ENCODE results near the gene SH2B3. TPM values are rescaled to one million over a fixed set of nuclear protein-coding genes. Genes with fewer than 3 reads are reported as not detected.
A peak's percentile ranks its signal among the peaks of the same experiment; 100 is the strongest.

SH2B3 gene
- total RNA-seq, 4 donors from 2014 or later, result 24.9 to 49.4 (median 41.8) TPM

DNA sequence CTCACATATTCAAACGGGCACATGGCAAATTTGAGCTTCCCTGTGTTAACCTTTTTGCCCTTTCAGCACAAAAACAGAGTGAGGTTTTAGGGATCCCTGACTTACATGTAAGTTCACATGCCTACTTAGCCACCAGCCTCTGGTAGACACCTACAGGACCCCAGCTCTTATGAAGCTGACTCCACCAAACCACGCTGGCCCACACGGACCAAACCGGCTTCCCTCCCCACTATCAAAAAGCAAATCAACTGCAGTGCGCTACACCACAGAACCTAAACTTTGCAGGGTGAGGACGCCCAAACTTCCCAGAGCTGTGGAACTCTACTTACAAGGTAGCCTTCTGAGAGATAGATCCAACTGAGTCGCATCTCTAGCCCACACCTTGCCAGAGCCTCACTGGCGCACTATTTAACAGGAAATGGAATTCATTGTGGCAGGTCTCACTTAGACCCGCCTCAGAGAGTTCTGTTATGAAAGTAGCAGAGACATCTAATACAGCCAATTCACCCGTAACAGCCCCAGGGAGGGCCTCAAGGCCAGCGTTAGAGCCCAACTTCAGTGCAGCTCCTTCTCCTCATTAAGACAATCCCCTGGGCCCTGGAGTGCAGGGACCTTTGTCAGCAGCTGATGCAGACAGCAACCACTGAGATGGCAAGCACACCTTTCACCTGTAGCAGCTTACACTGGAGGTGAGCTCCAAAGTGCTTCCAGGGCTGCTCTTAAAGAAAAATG, 49.2 kb downstream of the SH2B3 start:
- Histone ChIP-seq H3K4me1 (peaks cover 17 to 40% (median 35%) of the 10 kb centered on the region in 4 donors), H3K36me3 (peaks cover 42 to 88% (median 82%) of the 10 kb centered on the region in 4 donors), H3K9me3 (no peaks in the 10 kb centered on the region), H3K4me3 (no peak overlapping the region), H3K27ac (replicated peaks in 1 of 4) (no peak overlapping the region), H3K27me3 (no peaks in the 10 kb centered on the region)
- no peak for TF ChIP-seq POLR2A (IDR thresholded peaks at IDR 0.05; ENCODE audit: low read depth)
- TF ChIP-seq, protein P1, sequence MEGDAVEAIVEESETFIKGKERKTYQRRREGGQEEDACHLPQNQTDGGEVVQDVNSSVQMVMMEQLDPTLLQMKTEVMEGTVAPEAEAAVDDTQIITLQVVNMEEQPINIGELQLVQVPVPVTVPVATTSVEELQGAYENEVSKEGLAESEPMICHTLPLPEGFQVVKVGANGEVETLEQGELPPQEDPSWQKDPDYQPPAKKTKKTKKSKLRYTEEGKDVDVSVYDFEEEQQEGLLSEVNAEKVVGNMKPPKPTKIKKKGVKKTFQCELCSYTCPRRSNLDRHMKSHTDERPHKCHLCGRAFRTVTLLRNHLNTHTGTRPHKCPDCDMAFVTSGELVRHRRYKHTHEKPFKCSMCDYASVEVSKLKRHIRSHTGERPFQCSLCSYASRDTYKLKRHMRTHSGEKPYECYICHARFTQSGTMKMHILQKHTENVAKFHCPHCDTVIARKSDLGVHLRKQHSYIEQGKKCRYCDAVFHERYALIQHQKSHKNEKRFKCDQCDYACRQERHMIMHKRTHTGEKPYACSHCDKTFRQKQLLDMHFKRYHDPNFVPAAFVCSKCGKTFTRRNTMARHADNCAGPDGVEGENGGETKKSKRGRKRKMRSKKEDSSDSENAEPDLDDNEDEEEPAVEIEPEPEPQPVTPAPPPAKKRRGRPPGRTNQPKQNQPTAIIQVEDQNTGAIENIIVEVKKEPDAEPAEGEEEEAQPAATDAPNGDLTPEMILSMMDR (IDR thresholded peaks at IDR 0.05), result no peak
- TF ChIP-seq EP300 (IDR thresholded peaks at IDR 0.05), result no peak
- no peak for TF ChIP-seq POLR2AphosphoS5 (IDR thresholded peaks at IDR 0.05)
- peak; percentile 84 for DNase-seq (ENCODE audit: extremely low spot score)
- intact Hi-C loops (cut with DNase I), result no loop called here
- 80% methylated on average over 4 of the region's 11 CpGs for WGBS

- 90% methylated on average over 15 of the region's 15 CpGs for WGBS
- DNase-seq (ENCODE audit: extremely low spot score), result peak; percentile 77
- H3K27ac ChIP-seq (replicated peaks in 1 of 4), result no peak overlapping the region
- no peaks in the 10 kb centered on the region for H3K27me3 ChIP-seq
- H3K4me3 ChIP-seq, result no peak overlapping the region
- TF ChIP-seq POLR2AphosphoS5 (IDR thresholded peaks at IDR 0.05) (no peak), POLR2A (IDR thresholded peaks at IDR 0.05; ENCODE audit: low read depth) (no peak), EP300 (IDR thresholded peaks at IDR 0.05) (no peak)
- TF ChIP-seq, protein P1 (IDR thresholded peaks at IDR 0.05), result no peak
- peaks cover 42 to 84% (median 79%) of the 10 kb centered on the region in 4 donors for H3K36me3 ChIP-seq
- no peaks in the 10 kb centered on the region for H3K9me3 ChIP-seq
- peaks cover 16 to 34% (median 29%) of the 10 kb centered on the region in 4 donors for H3K4me1 ChIP-seq
- intact Hi-C loops (cut with DNase I), result no loop called here
Observed at GRCh38 chr12:111455448-111456320, 50.0 kb downstream of the SH2B3 start.

DNA sequence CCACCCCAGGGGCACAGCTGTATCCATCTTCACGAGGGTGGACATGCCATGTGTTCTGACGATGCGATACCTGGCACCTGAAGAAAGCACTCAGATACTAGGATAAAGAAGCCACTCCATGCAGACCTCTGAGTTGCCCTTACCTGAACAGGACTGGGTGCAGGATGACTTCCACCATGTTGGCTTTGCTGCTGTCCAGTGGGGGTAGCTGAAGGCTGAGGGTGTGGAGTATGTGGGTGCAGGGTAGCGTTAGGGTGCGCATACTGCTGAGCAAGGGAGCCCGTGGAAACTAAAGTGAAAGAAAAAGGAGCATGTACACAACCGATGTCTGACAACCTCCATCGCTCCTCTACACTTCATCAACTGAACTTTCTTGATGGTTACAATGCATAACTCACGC, 51.3 kb downstream of the SH2B3 start:
- no peaks in the 10 kb centered on the region for H3K9me3 ChIP-seq
- DNase-seq (ENCODE audit: extremely low spot score), result peak; percentile 47
- H3K27me3 ChIP-seq, result no peaks in the 10 kb centered on the region
- H3K4me3 ChIP-seq, result no peak overlapping the region
- peaks cover 42 to 79% (median 72%) of the 10 kb centered on the region in 4 donors for H3K36me3 ChIP-seq
- intact Hi-C loops (cut with DNase I), result no loop called here
- WGBS, result 89% methylated on average over 9 of the region's 9 CpGs
- TF ChIP-seq POLR2A (IDR thresholded peaks at IDR 0.05; ENCODE audit: low read depth) (no peak), POLR2AphosphoS5 (IDR thresholded peaks at IDR 0.05) (no peak), EP300 (IDR thresholded peaks at IDR 0.05) (no peak)
- TF ChIP-seq, protein P1 (IDR thresholded peaks at IDR 0.05), result no peak
- H3K4me1 ChIP-seq, result peaks cover 21 to 29% (median 21%) of the 10 kb centered on the region in 4 donors
- no peak overlapping the region for H3K27ac ChIP-seq (replicated peaks in 1 of 4)

DNA sequence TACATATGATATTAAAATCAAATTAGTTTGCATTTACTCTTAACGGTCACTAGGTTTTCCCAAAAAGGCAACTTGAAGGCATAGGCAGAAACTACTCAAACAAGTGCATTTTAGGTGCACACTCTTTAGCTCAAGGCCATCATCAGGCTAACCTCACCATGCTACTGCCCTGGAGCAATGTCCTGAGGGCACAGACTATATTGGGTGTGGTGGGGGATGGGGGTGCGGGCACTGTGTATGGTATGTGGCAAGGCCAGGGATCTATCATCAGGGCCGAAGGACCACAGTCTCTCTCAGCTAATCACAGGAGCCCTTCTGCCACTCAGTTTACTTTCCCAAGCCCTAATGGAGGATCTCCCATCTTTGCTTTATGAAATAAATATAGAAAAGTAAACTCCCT, 51.9 kb downstream of the SH2B3 start:
- Histone ChIP-seq H3K4me1 (peaks cover 21 to 34% (median 26%) of the 10 kb centered on the region in 4 donors), H3K9me3 (no peaks in the 10 kb centered on the region), H3K27me3 (no peaks in the 10 kb centered on the region), H3K27ac (replicated peaks in 1 of 4) (no peak overlapping the region), H3K36me3 (peaks cover 37 to 77% (median 69%) of the 10 kb centered on the region in 4 donors), H3K4me3 (no peak overlapping the region)
- intact Hi-C loops (cut with DNase I), result no loop called here
- TF ChIP-seq POLR2A (IDR thresholded peaks at IDR 0.05; ENCODE audit: low read depth), result no peak
- no peak for TF ChIP-seq POLR2AphosphoS5 (IDR thresholded peaks at IDR 0.05)
- WGBS, result 85% methylated on average over 3 of the region's 3 CpGs
- DNase-seq (ENCODE audit: extremely low spot score), result no peak

All from esophagus muscularis mucosa (tissue), 4 donors.